GDM1 (cell line): Measurements from ENCODE around the gene CDH20.
"Not testable (repeated sequence)": the region's sequence is repeated elsewhere in the genome, so short reads cannot be mapped to it uniquely, and the experiment has no call there.

Experiments
- DNase-seq: peaks from one replicate; lab custom pipeline; 2025; lab: John Stamatoyannopoulos, UW

Gene CDH20

GRCh38 chr18:61348230-61348629 is 15.0 kb downstream of the CDH20 start:
- DNase-seq: no peak

- DNase-seq: no peak
Observed at GRCh38 chr18:61350578-61350977, 17.3 kb downstream of the CDH20 start.

GRCh38 chr18:61352059-61352458 is 18.8 kb downstream of the CDH20 start:
- DNase-seq: no peak

GRCh38 chr18:61352611-61353010 is 19.4 kb downstream of the CDH20 start:
- no peak for DNase-seq

- DNase-seq: no peak
Observed at GRCh38 chr18:61360404-61361383, 27.5 kb downstream of the CDH20 start.

GRCh38 chr18:61362511-61362910 is 29.3 kb downstream of the CDH20 start:
- DNase-seq: no peak

GRCh38 chr18:61364953-61365352 is 31.7 kb downstream of the CDH20 start:
- no peak for DNase-seq

- DNase-seq: no peak
Observed at GRCh38 chr18:61368001-61368400, 34.8 kb downstream of the CDH20 start.

GRCh38 chr18:61369671-61370070 is 36.4 kb downstream of the CDH20 start:
- DNase-seq: not testable (repeated sequence)

- no peak for DNase-seq
Observed at GRCh38 chr18:61371111-61371510, 37.9 kb downstream of the CDH20 start.

- no peak for DNase-seq
Observed at GRCh38 chr18:61379827-61380226, 46.6 kb downstream of the CDH20 start.

GRCh38 chr18:61388010-61388409 is 54.8 kb downstream of the CDH20 start:
- no peak for DNase-seq

- no peak for DNase-seq
Observed at GRCh38 chr18:61394983-61395382, 61.8 kb downstream of the CDH20 start.

- no peak for DNase-seq
Observed at GRCh38 chr18:61397222-61397621, 64.0 kb downstream of the CDH20 start.

- no peak for DNase-seq
Observed at GRCh38 chr18:61398961-61399705, 65.9 kb downstream of the CDH20 start.

GRCh38 chr18:61400016-61400635 is 66.9 kb downstream of the CDH20 start:
- DNase-seq: no peak

- no peak for DNase-seq
Observed at GRCh38 chr18:61400716-61401115, 67.5 kb downstream of the CDH20 start.

GRCh38 chr18:61402726-61403125 is 69.5 kb downstream of the CDH20 start:
- DNase-seq: no peak

- DNase-seq: no peak
Observed at GRCh38 chr18:61413396-61413795, 80.2 kb downstream of the CDH20 start.

GRCh38 chr18:61414086-61414485 is 80.9 kb downstream of the CDH20 start:
- no peak for DNase-seq

GRCh38 chr18:61419763-61420162 is 86.5 kb downstream of the CDH20 start:
- DNase-seq: no peak

- no peak for DNase-seq
Observed at GRCh38 chr18:61420218-61420885, 87.1 kb downstream of the CDH20 start.
